ENCODE measurements around the gene HOXC9. TPM values are rescaled to one million over a fixed set of nuclear protein-coding genes. Genes with fewer than 3 reads are reported as not detected.

Gene HOXC9
- total RNA-seq, 1 donor from 2014 or later, result 10.2 TPM

GRCh38 chr12:53995378-53996239, 4.4 kb upstream of the HOXC9 start:
- DNase-seq (ENCODE audit: low spot score) (no peak), ATAC-seq (peak; percentile 81)
- intact Hi-C loops (cut with DNase I), result no loop called here

GRCh38 chr12:53996240-53997203, 3.4 kb upstream of the HOXC9 start:
- no peak for DNase-seq (ENCODE audit: low spot score)
- intact Hi-C loops (cut with DNase I), result no loop called here
- no peak for ATAC-seq

- DNase-seq (ENCODE audit: low spot score) (no peak), ATAC-seq (no peak)
- intact Hi-C loops (cut with DNase I), result no loop called here
These were observed 2.5 kb upstream of the HOXC9 start for GRCh38 chr12:53997204-53998109.

DNA sequence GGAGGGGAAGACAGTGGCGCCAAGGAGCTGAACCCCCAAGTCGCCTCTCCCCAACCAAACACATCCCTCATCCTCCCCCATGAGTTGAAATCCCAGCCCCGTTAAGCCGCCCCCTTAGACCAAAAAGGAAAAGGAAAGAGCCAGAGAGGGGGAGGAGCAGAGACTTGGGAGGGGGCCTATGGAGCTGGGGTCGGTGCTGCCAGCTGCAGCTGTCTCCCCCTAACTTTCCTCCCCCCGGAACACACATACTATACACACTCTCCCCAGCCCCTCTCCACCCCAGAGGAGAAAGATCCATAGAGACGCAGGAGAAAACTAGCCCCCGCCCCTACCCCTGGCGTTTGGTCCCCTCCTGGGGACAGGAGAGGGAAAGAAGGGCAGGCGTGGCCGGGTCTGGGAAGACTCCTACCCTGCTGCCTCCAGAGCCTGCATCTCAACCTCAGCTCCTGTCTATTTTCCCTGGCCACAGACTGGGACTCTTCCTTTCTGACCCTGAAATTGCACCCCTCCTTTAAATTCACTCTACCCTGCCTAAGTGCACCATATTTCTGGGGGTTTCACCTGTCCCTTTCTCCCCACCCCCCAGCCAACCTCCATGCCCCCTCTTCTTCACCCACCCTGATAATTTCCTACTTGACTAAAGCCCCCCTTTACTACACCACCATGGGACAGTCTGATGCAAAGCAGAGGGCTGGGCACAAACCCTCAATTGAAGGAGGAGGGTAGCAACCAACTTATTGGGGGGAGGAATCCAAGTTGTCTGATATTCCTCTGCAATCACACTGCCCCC, 1.7 kb upstream of the HOXC9 start:
- DNase-seq (ENCODE audit: low spot score) (no peak), ATAC-seq (no peak)
- intact Hi-C loops (cut with DNase I), result no loop called here

GRCh38 chr12:53998900-53999236, 1.1 kb upstream of the HOXC9 start:
- ATAC-seq, result no peak
- intact Hi-C loops (cut with DNase I), result no loop called here

DNA sequence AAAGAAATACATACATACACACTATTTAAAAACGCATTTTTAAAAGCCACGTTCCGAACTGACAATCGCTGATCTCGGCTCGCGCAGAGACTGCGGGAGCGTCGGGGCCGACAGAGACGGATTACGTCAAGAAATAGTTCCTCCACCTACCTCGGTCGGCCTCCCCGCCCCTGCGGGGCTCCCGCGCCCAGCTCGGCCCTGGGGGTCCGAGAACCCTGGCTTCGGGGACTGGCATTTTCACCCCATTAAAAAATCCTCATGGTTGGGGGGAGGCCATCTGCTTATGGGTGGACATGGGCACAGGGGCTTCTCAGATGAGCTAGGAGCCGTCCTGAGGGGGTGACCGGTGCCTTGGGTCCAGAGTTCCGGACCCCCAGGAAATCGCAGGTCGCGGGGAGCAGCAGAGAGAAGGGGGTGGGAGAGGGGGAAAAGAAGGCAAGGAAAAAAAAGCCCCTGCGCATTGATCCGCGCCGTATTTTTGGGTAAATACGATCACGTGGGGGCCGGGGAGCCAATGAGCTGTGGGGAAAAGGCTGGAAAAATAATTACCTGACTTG, 324 bp upstream of the HOXC9 start:
- intact Hi-C loops (cut with DNase I), result no loop called here

More at GRCh38 chr12:53998900-53999236, 1.1 kb upstream of the HOXC9 start:
- DNase-seq (ENCODE audit: low spot score), result no peak

GRCh38 chr12:54001283-54002187, 1.6 kb downstream of the HOXC9 start:
- no peak for ATAC-seq
- DNase-seq (ENCODE audit: low spot score), result no peak
- intact Hi-C loops (cut with DNase I), result no loop called here

More for the DNA sequence above, 324 bp upstream of the HOXC9 start:
- ATAC-seq (peak; percentile 47), DNase-seq (ENCODE audit: low spot score) (peak; percentile 88)

DNA sequence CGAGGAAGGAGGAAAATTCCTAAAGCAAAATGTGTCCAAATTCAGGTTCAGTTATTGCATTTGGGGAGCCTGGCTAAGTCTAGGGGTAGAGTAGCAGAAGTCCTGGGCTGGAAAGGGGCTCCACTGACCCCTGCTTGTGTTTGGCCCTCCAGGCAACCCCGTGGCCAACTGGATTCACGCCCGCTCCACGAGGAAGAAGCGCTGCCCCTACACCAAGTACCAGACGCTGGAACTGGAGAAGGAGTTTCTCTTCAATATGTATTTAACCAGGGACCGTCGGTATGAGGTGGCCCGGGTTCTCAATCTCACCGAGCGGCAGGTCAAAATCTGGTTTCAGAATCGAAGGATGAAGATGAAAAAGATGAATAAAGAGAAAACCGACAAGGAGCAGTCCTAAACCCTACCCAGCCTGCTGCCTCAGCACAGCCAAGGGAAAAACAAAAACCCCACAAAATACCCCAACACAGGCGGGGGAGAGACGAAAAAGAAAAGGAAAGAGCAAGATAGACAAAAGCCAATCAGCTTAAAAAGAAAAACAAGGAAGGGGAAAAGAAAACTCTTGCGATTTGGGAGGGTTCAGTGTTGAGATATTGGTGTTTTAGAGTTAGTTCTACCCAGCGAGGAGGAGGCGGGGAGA, 2.4 kb downstream of the HOXC9 start:
- ATAC-seq, result no peak
- DNase-seq (ENCODE audit: low spot score), result no peak
- intact Hi-C loops (cut with DNase I), result no loop called here

- DNase-seq (ENCODE audit: low spot score), result no peak
- intact Hi-C loops (cut with DNase I), result no loop called here
- no peak for ATAC-seq
These were observed 3.0 kb downstream of the HOXC9 start for GRCh38 chr12:54002915-54003389.

DNA sequence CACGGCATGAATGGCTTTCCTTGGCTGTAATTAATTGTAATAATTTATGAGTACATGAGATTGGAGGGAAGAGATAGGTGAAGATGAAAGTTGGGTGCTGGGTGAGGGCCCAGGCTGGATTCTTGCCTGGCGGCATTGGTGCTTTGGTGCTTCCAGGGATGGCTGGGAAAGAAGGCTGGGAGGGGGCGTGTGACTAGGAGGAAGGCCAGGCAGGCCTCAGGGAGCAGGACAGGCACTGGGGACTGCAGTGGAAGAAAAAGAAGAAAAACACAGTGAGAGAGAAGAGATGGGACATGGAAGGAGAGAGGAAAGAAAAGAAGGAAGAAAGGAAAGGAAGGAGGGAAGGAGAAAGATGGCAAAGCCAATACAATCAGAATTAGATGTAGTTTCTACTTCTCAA, 3.7 kb downstream of the HOXC9 start:
- ATAC-seq (no peak), DNase-seq (ENCODE audit: low spot score) (no peak)
- intact Hi-C loops (cut with DNase I), result no loop called here

- intact Hi-C loops (cut with DNase I), result no loop called here
- no peak for DNase-seq (ENCODE audit: low spot score)
- ATAC-seq, result no peak
These were observed 4.3 kb downstream of the HOXC9 start for GRCh38 chr12:54004063-54004840.

DNA sequence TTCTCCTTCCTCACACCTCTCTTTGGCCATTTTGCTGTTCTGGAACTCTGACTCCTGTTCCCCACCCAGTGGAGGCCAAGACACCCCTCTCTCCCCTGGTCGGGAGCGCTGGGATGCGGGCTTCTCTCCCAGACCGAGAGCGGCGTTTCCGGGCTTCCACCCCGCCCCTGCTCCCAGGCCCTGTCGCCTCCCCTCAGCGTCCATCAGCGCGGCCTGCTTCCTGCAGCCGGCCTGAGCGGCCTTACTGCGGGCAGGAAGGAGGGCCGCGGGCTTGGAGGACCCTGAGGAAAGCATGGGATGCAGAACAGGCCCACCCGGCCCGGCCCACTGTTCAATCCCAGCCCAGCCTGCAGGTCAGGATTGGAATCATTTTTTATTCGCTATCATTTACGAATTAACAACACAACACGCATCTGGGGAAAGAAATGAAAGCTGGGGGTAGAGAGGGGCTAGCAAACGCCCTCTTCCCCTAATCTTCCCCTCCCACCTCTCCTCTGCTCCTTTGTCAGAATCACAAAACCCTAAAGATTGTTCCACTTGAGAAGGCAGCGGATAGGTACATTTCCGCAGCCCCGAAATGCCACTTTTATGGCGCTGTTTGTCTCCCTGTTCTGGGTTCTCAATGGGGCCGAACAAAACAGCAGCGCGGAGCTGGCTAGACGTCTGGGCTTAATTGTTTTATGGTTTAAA, 5.0 kb downstream of the HOXC9 start:
- DNase-seq (ENCODE audit: low spot score), result no peak
- peak; percentile 68 for ATAC-seq
- intact Hi-C loops (cut with DNase I), result loop anchor here (5.0 kb wide), 1 partner anchor 197 kb away; no protein-coding TSS in a partner anchor

GRCh38 chr12:54005531-54005852, 5.5 kb downstream of the HOXC9 start:
- intact Hi-C loops (cut with DNase I), result loop anchor here (5.0 kb wide), 1 partner anchor 197 kb away; no protein-coding TSS in a partner anchor
- DNase-seq (ENCODE audit: low spot score) (no peak), ATAC-seq (peak; percentile 37)

- DNase-seq (ENCODE audit: low spot score), result peak; percentile 96
- peak; percentile 82 for ATAC-seq
- intact Hi-C loops (cut with DNase I), result loop anchor here (5.0 kb wide), 1 partner anchor 196 kb away; no protein-coding TSS in a partner anchor
These were observed 6.0 kb downstream of the HOXC9 start for GRCh38 chr12:54005853-54006558.

Data from sciatic nerve (tissue), 2 donors.